NCI-H82 treated with DMSO at 0.1 percent for 48 hours (cell line): ENCODE measurements around the gene FAM72C.
"Not testable (repeated sequence)": the region's sequence is repeated elsewhere in the genome, so short reads cannot be mapped to it uniquely, and the experiment has no call there.

ENCODE experiments used
- DNase-seq: peaks from one replicate; lab custom pipeline; 2025; ENCODE audit not compliant: unreplicated experiment; lab: John Stamatoyannopoulos, UW

Gene FAM72C

GRCh38 chr1:143971924-143972700, at the start of gene FAM72C:
FAM72C (minus strand) TSS chr1:143971986; CDS start chr1:143971141, 845 bp downstream.
- not testable (repeated sequence) for DNase-seq

DNA sequence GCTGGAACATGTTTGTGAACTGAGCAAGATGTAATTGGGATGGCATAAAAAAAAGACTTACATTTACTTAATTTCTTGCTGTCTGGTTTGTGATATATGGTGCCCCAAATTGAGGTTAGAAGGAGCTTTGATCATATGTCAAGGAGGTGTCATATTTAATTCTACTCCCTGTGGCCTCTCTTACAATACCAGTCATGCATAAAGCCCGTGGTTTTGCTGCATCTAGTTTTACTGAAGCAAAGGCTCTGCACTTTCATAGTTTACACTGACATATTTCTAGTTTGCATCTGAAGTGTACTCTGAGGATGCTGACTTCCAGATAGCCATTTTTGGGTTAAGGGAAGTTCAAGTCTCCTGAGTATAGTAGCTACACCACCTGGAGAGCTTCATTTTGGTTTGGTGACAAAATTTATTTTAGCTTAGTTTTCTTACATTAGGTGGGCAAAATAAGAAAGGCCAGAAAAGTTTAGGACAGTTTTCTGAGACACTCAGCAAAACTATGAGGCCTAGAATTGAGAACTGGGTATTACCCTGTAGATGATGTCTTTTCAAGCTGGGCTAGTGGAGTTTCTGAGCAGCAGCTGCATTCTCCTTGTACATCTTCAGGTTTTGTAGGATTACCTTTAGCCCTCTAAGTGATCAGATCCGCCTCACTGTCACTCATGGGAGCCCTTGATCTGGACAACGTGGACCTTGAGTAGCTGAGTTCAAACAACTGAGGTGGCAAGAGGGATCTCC, 48.4 kb upstream of the FAM72C start:
- DNase-seq: not testable (repeated sequence)

DNA sequence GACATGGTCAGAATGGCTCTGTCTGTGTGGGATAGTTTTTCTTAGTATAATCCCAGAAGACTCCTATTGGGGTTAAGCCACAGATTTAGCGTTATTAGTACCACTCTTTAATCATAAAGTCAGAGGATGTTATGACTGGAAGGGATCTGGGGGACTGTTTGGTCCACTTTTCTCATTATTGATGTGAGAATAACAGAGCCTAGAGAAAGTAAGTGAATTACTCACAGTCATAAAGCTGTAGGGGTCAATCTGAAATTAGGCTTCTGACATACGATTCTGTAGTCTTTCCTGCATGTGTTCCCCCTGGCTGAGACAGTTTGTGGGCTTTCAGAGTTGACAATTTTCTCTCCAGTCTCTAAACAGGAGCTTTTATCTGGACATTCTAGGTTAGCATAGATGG, 47.3 kb upstream of the FAM72C start:
- DNase-seq: not testable (repeated sequence)

- not testable (repeated sequence) for DNase-seq
Observed at GRCh38 chr1:144015180-144015966, 43.6 kb upstream of the FAM72C start.

DNA sequence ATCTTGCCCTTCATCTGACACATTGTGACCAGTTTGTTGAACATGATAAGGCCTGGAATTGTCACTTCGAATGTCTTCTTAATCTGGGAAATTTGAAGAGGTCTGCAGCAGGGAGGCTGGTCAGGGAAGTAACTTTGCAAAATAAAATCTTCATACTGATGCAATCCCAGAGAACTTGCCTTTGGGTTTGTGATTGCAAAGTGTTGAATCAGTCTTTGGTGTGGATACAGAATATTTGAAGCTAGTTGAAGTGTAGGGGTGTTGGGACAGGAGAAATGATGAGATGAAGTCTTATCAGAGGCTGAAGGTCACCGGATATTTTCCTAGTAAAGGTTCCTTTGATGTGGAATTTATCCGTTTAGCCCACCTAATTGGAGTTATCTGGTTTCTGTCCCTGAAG, 42.7 kb upstream of the FAM72C start:
- DNase-seq: not testable (repeated sequence)

DNA sequence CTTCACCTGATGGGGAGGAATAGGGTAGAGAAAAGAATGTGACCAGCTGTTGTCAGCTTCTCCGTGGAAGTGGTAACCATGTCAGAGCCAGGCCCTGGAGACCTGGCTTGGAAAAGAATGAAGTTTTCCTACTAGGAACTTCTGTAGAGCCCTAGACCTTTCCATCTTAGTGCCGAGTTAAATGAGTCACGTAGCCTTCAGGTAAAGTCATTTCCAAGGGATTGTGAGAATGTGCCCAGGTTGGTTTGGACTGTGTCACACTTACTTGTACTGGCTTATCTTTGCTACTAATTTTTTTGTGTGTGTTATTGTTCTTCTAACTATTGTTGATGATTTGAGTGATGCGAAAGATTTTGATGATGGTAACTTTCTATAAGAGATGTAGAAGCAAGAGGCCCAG, 42.3 kb upstream of the FAM72C start:
- DNase-seq: not testable (repeated sequence)

DNA sequence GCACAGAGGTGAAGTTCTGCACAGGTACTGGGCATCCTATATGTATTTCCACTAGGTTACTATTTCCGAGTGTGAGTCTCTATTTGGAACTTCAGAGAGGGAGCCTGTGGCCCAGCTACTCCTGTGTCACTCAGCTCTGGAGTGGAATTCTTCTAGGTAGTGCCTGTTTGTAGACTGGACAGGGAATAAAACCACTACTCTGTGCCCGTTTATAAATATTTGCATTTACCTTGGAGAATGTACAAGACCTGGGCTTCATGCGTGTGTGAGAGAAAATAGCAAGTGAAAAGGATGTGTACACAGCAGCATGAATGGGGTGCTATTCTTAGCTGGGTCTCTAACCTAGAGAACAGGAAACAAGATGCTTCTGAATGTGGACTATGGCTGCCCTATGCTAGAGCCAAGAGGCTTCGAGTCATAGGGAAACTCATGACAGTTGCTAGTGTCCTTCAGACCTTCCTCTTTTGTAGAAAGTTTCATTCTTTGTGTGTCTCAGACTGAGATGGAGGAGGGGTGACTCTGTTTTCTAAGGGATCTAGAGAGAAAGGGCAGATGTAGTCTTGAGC, 40.5 kb upstream of the FAM72C start:
- not testable (repeated sequence) for DNase-seq

DNA sequence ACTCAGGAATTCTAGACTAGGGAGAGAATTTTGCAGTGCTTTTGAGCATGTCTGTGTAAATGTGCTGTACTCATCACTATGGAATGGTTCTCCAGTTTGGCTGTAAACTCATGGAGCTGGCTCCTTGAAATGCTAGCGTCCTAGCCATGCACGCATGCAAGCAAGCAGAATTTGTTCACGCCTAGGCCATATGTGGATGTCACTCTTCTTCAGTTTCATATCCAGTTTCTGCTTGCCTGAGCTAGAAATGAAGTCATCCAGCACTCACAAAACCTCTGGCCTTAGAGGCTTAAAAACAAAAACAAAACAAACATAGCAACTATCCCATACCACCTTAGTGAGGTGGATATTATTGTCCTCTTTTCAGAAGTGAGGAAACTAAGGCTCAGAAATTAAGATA, 37.6 kb upstream of the FAM72C start:
- not testable (repeated sequence) for DNase-seq

DNA sequence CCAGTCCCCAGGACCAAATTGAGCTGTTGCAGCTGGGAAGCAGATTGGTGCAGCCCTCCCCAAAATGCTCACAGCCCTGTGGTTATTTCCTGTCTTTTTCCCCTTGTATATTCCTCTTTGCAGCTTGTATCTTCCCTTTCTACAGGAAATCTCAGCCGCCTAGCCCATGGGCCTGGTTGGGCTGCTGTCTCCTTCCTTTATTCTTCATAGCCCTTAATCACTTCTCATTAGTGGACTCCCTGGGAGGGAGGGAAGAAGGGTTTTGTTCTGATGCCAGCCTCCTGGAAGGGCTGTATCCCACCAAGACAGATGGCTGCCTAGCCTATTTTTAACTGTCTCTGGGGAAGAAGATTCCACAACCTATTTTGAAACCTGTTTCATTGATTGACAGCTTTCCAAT, 32.5 kb upstream of the FAM72C start:
- DNase-seq: not testable (repeated sequence)

DNA sequence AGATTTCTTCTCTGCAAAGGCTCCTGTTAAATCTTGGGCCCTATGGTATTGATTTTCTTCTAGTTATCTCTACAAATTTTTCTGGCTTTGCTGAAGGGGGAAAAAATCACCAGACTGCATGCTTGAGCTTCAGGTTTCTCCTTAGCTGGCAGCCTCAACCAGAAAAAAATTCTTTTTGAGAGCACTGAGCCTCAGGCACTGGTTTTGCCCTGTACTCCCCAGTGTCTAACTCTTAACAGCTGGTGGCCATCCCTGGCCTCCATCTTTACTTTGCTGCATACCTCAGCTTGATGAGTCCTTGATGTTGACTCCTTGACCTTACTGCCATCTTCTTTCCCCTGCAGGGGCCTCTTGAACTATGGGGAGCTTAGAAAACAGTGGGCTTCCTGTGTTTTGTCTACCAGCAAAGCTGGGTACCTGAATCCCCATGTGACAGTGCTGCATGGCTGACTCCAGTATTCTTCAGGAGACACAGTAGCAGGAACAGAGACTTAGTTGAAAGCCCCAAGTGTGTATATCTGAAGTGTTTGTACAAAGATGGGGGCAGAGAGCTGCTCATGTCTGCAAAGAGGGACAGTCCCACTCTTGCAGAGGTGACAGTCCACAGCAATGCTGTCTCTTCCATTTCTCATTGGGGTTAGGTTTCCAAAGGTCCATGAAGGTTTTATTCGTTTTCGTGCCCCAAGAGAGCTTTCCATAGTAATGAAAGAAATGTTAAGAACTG, 31.7 kb upstream of the FAM72C start:
- DNase-seq: not testable (repeated sequence)

DNA sequence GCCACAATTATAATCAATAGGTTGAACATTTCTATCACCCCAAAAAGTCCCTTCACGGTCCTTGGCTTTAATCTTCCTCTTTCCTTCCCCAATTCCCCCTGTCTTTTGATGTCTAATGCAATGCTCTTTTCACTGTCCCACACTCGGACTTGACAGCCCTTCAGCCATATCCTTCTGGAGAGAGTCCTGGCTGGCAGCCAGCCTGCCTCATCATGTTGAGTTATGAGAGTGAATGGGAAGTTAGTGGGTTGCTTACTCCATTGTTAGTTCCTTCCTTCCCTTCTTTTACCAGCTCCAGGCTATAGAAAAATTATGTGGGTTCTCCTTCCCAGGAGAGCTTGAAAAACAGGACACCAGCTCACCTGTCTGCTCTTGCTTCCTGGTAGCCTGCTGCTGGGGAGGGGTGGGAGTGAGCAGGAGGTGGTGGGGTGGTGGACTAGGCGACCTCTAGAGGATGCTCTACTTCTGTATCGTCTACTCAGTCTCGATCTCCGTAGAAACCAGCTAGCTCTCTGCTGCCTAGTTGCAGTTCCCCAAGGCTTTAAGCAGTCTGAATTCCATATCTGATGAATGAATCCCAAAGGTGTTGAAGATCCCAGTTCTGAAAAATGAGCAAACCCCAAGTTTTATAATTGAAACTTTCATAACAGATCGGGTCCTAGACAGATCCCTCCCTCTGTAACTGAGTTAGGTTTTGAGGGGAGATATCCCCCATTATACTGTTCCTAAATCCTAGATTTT, 30.5 kb upstream of the FAM72C start:
- not testable (repeated sequence) for DNase-seq

- DNase-seq: not testable (repeated sequence)
Observed at GRCh38 chr1:144001077-144001476, 29.3 kb upstream of the FAM72C start.

DNA sequence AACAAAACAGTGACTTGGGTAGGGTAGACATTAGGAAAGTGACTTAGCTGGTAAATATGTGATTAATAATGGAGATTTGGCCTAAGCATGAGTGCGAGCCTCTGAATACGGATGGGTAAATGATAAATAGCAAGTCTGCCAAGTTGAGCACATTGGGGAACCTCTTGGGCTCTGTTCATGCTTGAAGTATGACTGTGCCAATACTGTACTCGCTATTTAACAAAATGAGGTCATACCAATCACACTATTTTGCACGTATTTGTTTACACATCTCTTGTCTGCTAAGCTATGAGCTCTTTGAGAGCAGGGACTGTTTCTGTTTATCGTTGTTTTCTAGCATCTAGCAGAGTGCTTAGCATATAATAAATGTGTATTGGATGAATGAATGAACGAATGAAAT, 24.2 kb upstream of the FAM72C start:
- not testable (repeated sequence) for DNase-seq

DNA sequence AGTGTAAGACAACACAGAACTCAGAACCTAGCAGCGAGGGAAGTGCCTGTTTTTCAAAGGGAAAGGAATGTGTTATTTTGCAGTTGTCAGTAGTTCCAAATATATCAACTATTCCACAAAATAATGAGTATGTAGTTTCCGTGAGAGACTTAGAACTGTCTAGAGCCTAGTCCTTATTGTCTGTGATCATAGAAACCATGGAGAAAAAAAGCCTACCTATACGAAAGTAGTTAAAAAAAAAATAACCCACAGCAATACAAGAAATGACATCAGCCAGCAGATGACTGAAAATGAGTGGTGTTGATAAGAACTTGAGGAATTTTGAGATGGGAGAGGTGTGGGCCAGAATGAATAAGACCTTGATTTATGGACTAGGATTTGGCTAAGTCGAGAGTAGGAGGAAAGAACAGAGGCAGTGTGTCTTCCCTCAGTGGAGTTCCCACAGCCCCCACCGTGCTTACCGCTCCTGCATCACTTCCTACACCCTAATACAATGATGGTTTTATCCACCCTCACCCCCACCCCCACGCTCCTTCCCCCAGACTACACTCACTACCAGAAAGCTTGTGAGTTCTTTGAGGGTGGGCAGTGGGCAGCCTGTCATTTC, 21.6 kb upstream of the FAM72C start:
- DNase-seq: not testable (repeated sequence)

GRCh38 chr1:143990699-143991098, 18.9 kb upstream of the FAM72C start:
- DNase-seq: not testable (repeated sequence)

- DNase-seq: not testable (repeated sequence)
Observed at GRCh38 chr1:143989719-143990118, 17.9 kb upstream of the FAM72C start.

DNA sequence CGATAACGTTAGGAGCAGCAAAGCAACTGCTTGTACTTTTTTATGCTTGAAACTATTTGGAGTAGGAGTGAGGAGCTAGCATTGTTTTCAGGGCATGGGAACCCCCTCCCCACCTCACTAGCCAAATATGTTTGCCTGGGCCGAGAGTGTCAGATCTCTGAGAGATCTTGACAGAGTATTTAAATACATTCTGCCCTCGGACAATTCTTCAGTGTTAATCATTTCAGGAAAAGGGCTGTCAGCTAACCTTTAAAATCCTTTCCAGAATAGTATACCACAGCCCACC, 17.6 kb upstream of the FAM72C start:
- DNase-seq: not testable (repeated sequence)

DNA sequence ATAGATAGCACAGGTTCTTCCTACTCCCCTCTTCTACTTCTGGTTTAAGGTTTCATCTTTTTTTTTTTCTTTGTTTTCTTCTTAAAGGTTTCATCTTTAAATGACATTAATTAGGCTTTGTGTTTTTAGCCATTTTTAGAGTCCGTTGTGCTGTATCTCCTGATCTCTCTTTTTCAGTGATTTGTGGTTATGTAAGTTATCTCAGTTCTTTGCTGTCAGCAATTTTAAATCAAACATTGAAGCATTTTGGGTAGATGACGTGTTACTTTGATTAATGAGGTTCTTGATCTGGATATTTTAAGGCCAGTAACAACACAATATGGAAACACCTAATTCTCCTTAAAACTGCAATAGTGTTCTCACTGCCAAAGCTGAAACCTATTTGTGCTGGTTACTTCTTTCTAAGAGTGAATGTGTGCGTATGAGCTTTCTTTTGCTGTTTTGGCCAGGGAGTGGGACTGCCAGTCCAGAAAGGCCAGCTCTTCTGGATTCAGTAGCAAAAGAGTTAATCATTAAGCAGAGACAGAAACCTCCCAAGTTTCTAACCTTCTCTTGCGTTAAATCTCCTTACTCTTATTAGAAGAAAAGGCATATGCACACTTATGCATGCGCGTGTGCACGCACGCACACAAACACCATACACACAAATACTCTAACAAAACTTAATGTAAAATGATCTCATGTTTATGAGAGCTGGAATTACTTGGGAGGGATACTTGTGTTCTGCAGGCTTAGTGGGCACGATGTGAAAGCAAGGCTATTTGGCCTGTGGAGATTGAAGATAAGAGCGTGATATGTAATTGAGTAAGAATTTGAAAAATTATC, 17.0 kb upstream of the FAM72C start:
- DNase-seq: not testable (repeated sequence)

DNA sequence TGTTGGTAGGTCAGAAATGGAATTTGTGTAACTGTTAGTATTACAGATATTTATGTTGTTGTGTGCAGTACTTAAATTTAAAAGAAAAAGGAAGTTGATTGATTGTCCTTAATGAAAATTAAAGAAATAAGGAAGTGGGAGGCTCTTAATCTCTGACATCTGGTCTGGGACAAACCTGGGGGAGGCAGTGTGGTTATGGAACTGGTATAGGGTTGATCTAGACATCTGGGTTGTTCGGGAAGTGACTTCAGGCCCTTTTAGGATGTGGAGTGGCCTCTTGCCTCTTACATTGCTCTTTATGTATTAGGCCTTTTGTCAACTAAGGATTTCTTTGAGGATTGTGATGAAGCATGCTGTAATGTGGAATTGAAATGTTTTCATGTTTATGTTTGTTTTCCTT, 16.1 kb upstream of the FAM72C start:
- not testable (repeated sequence) for DNase-seq
